ENCODE results near the gene SNX1. TPM values are rescaled to one million over a fixed set of nuclear protein-coding genes. Genes with fewer than 3 reads are reported as not detected.

SNX1 gene
- total RNA-seq, 4 donors from 2014 or later = 74.5 to 178 (median 95.5) TPM

GRCh38 chr15:64148168-64148567, 52.4 kb downstream of the SNX1 start:
- H3K4me3 ChIP-seq = no peak overlapping the region
- peaks cover 0 to 16% of the 10 kb centered on the region in 2 donors for H3K4me1 ChIP-seq
- DNase-seq = no peak
- H3K9me3 ChIP-seq = no peaks in the 10 kb centered on the region
- no peak overlapping the region for H3K27ac ChIP-seq
- H3K36me3 ChIP-seq = no peaks in the 10 kb centered on the region
- intact Hi-C loops (cut with DNase I; ENCODE audit: low total_unique reads) = no loop called here
- TF ChIP-seq POLR2A (IDR thresholded peaks at IDR 0.05) = no peak
- TF ChIP-seq, protein P1, sequence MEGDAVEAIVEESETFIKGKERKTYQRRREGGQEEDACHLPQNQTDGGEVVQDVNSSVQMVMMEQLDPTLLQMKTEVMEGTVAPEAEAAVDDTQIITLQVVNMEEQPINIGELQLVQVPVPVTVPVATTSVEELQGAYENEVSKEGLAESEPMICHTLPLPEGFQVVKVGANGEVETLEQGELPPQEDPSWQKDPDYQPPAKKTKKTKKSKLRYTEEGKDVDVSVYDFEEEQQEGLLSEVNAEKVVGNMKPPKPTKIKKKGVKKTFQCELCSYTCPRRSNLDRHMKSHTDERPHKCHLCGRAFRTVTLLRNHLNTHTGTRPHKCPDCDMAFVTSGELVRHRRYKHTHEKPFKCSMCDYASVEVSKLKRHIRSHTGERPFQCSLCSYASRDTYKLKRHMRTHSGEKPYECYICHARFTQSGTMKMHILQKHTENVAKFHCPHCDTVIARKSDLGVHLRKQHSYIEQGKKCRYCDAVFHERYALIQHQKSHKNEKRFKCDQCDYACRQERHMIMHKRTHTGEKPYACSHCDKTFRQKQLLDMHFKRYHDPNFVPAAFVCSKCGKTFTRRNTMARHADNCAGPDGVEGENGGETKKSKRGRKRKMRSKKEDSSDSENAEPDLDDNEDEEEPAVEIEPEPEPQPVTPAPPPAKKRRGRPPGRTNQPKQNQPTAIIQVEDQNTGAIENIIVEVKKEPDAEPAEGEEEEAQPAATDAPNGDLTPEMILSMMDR (IDR thresholded peaks at IDR 0.05) = no peak
- peaks cover 0 to 10% of the 10 kb centered on the region in 2 donors for H3K27me3 ChIP-seq

DNA sequence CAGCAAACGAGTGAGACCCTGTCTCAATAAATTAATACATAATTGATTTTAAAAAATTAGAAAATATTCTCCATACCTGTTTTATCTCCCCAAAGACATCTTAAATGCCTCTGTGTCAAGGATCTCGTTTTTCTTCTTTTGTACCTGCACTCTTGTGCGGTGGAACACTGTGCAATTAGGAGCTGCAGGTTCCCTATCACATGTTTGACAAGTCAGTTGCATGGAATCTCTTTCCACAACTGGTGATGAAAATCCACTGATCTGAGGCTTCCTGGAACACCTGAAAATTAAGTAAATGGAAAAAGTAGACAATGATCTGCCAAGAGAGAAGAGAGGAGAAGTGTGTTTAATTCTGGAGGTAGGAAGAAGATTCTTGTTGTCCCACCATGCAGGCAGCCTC, 52.8 kb downstream of the SNX1 start:
- Histone ChIP-seq H3K27me3 (peaks cover 0 to 10% of the 10 kb centered on the region in 2 donors), H3K36me3 (no peaks in the 10 kb centered on the region), H3K4me1 (peaks cover 0 to 20% of the 10 kb centered on the region in 2 donors), H3K27ac (no peak overlapping the region), H3K4me3 (no peak overlapping the region), H3K9me3 (no peaks in the 10 kb centered on the region)
- intact Hi-C loops (cut with DNase I; ENCODE audit: low total_unique reads) = no loop called here
- TF ChIP-seq POLR2A (IDR thresholded peaks at IDR 0.05) = no peak
- TF ChIP-seq, protein P1 (IDR thresholded peaks at IDR 0.05) = no peak
- no peak for DNase-seq

DNA sequence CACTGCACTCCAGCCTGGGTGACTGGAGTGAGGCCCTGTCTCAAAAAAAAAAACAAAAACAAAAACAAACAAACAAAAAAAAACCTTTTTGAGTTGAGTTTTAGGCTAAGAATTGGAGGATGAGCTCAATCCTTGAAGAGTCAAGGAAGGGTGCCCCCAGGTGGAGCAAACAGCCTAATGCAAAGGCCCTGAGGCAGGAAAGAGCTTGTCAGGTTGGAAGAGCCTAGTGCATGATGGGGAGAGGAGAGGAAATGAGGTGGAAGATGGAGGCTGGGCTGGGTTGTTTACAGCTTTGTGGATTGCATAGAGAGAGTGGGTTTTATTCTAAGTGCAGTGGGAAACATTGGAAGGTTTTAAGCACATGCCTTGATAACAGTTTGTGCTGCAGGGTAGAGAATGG, 53.6 kb downstream of the SNX1 start:
- no peaks in the 10 kb centered on the region for H3K9me3 ChIP-seq
- intact Hi-C loops (cut with DNase I; ENCODE audit: low total_unique reads) = no loop called here
- H3K27ac ChIP-seq = no peak overlapping the region
- H3K36me3 ChIP-seq = no peaks in the 10 kb centered on the region
- DNase-seq = no peak
- peaks cover 0 to 24% of the 10 kb centered on the region in 2 donors for H3K4me1 ChIP-seq
- TF ChIP-seq, protein P1 (IDR thresholded peaks at IDR 0.05) = no peak
- TF ChIP-seq POLR2A (IDR thresholded peaks at IDR 0.05) = no peak
- H3K27me3 ChIP-seq = peaks cover 0 to 10% of the 10 kb centered on the region in 2 donors
- no peak overlapping the region for H3K4me3 ChIP-seq

- Histone ChIP-seq H3K4me1 (peaks cover 0 to 24% of the 10 kb centered on the region in 2 donors), H3K9me3 (no peaks in the 10 kb centered on the region), H3K27me3 (peaks cover 0 to 10% of the 10 kb centered on the region in 2 donors), H3K27ac (no peak overlapping the region), H3K4me3 (no peak overlapping the region), H3K36me3 (no peaks in the 10 kb centered on the region)
- DNase-seq = no peak
- TF ChIP-seq, protein P1 (IDR thresholded peaks at IDR 0.05) = no peak
- TF ChIP-seq POLR2A (IDR thresholded peaks at IDR 0.05) = no peak
- intact Hi-C loops (cut with DNase I; ENCODE audit: low total_unique reads) = no loop called here
Observed at GRCh38 chr15:64149893-64150578, 54.3 kb downstream of the SNX1 start.

DNA sequence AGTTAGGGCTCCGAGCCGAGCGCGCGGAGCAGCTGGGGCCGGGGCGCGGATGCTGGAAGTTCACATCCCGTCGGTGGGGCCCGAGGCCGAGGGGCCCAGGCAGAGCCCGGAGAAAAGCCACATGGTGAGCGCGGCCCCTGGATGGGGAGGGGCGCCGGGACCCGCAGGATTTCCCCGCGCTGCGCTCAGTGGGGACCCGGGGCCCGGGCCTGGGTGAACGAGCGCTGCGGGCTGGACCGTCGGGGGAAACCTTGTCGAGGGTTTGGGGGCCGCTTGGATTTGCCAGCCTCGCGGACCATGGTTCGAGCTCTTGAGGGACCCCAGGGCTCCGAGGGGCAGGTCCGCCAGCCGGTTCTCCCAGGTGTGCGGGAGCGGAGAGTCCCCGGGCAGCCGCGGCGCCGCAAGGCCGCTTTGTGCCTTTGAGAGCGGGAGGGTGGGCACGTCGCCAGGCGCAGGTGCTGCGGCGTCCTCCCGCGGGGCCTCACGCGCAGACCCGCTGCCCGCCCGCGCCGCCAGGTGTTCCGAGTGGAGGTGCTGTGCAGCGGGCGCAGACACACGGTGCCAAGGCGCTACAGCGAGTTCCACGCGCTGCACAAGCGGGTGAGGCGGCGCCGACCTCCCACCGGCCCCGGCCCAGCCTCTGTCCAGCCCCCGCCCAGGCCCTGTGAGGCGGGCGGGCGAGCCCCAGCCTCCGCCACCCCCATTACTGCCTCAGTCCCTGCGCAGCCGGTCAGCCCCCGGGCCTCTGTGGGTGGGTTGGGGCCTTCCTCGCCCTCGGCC, 56.1 kb downstream of the SNX1 start, which contains the start of gene SNX22:
Gene SNX22 (plus strand): TSS at position 5 of the 780 bp plus-strand sequence. CDS start 45 bp downstream, at position 50.
- Histone ChIP-seq H3K4me3 (peak within 1 kb of the TSS; percentile 1 to 10), H3K27me3 (peaks cover 0 to 10% of the 10 kb centered on the region in 2 donors), H3K36me3 (no peaks in the 10 kb centered on the region), H3K27ac (no peak within 1 kb of the TSS), H3K4me1 (peaks cover 0 to 24% of the 10 kb centered on the region in 2 donors), H3K9me3 (no peaks in the 10 kb centered on the region)
- TF ChIP-seq, protein P1 (IDR thresholded peaks at IDR 0.05) = no peak
- TF ChIP-seq POLR2A (IDR thresholded peaks at IDR 0.05) = no peak
- DNase-seq = no peak
- intact Hi-C loops (cut with DNase I; ENCODE audit: low total_unique reads) = no loop called here

Measured in uterus (tissue), 4 donors.